ENCODE data around the gene MPPED1.

Gene MPPED1

GRCh38 chr22:43390166-43390565 is 21.6 kb upstream of the MPPED1 start:
- H3K4me1 ChIP-seq (ENCODE audit: control insufficient read depth, insufficient read depth, low read depth, low read length): peaks cover 8% of the 10 kb centered on the region
- peaks cover 38 to 53% of the 10 kb centered on the region in 2 experiments for H3K27me3 ChIP-seq (ENCODE audit: control insufficient read depth in 1 of 2, insufficient read depth in 1 of 2, low read length in 2 of 2)
- no peak overlapping the region for H2BK120ac ChIP-seq (ENCODE audit: low read depth, low read length)
- H4K8ac ChIP-seq (ENCODE audit: low read length): no peak overlapping the region
- no peak overlapping the region for H3K4me2 ChIP-seq (ENCODE audit: low read length, poor library complexity, severe bottlenecking)
- no peak overlapping the region for H3K14ac ChIP-seq (ENCODE audit: low read length in 2 of 2)
- no peak for DNase-seq
- H3K27ac ChIP-seq (ENCODE audit: low read length, poor library complexity, severe bottlenecking): no peak overlapping the region
- H3K36me3 ChIP-seq (ENCODE audit: control insufficient read depth in 1 of 2, insufficient read depth in 2 of 2, low read depth in 1 of 2, low read length in 2 of 2): no peaks in the 10 kb centered on the region
- H3K9ac ChIP-seq (ENCODE audit: low read length): no peak overlapping the region
- H3K18ac ChIP-seq (ENCODE audit: low read depth in 1 of 2, low read length in 2 of 2): no peak overlapping the region
- WGBS: 76% methylated on average over 2 of the region's 3 CpGs
- H3K9me3 ChIP-seq (ENCODE audit: control insufficient read depth, low read length): peaks cover 3% of the 10 kb centered on the region
- H3K23ac ChIP-seq (ENCODE audit: low read length in 2 of 2): no peak overlapping the region
- no peak overlapping the region for H2AFZ ChIP-seq (ENCODE audit: low read depth, low read length)
- no peak overlapping the region for H2AK5ac ChIP-seq (ENCODE audit: low read length, severe bottlenecking)
- H3K4me3 ChIP-seq (ENCODE audit: insufficient read depth in 1 of 2, low read depth in 1 of 2, low read length in 2 of 2): no peak overlapping the region
- H2BK5ac ChIP-seq (ENCODE audit: low read depth, low read length, poor library complexity, severe bottlenecking): no peak overlapping the region
- no peaks in the 10 kb centered on the region for H3K79me1 ChIP-seq (replicated peaks; ENCODE audit: low read length, poor library complexity, severe bottlenecking)
- H2BK15ac ChIP-seq (ENCODE audit: low read depth, poor library complexity, severe bottlenecking): no peak overlapping the region
- H4K91ac ChIP-seq (ENCODE audit: low read length): no peak overlapping the region
- no peak overlapping the region for H2BK12ac ChIP-seq (ENCODE audit: low read length in 2 of 2)
- H3K4ac ChIP-seq (ENCODE audit: low read depth in 1 of 2, low read length in 2 of 2): no peak overlapping the region

- Histone ChIP-seq H2BK5ac (ENCODE audit: low read depth, low read length, poor library complexity, severe bottlenecking) (no peak overlapping the region), H3K9ac (ENCODE audit: low read length) (no peak overlapping the region), H3K4me2 (ENCODE audit: low read length, poor library complexity, severe bottlenecking) (no peak overlapping the region), H3K23ac (ENCODE audit: low read length in 2 of 2) (no peak overlapping the region), H2AFZ (ENCODE audit: low read depth, low read length) (no peak overlapping the region), H3K4me3 (ENCODE audit: insufficient read depth in 1 of 2, low read depth in 1 of 2, low read length in 2 of 2) (no peak overlapping the region), H2BK120ac (ENCODE audit: low read depth, low read length) (no peak overlapping the region), H3K36me3 (ENCODE audit: control insufficient read depth in 1 of 2, insufficient read depth in 2 of 2, low read depth in 1 of 2, low read length in 2 of 2) (no peaks in the 10 kb centered on the region), H2BK12ac (ENCODE audit: low read length in 2 of 2) (no peak overlapping the region), H3K9me3 (ENCODE audit: control insufficient read depth, low read length) (peaks cover 3% of the 10 kb centered on the region), H2AK5ac (ENCODE audit: low read length, severe bottlenecking) (no peak overlapping the region), H3K27ac (ENCODE audit: low read length, poor library complexity, severe bottlenecking) (no peak overlapping the region), H2BK15ac (ENCODE audit: low read depth, poor library complexity, severe bottlenecking) (no peak overlapping the region), H4K91ac (ENCODE audit: low read length) (no peak overlapping the region), H3K4ac (ENCODE audit: low read depth in 1 of 2, low read length in 2 of 2) (no peak overlapping the region), H3K14ac (ENCODE audit: low read length in 2 of 2) (no peak overlapping the region), H4K8ac (ENCODE audit: low read length) (no peak overlapping the region), H3K18ac (ENCODE audit: low read depth in 1 of 2, low read length in 2 of 2) (no peak overlapping the region), H3K4me1 (ENCODE audit: control insufficient read depth, insufficient read depth, low read depth, low read length) (peaks cover 2% of the 10 kb centered on the region), H3K79me1 (replicated peaks; ENCODE audit: low read length, poor library complexity, severe bottlenecking) (no peaks in the 10 kb centered on the region), H3K27me3 (ENCODE audit: control insufficient read depth in 1 of 2, insufficient read depth in 1 of 2, low read length in 2 of 2) (peaks cover 37 to 52% of the 10 kb centered on the region in 2 experiments)
- WGBS: 60% methylated on average over 4 of the region's 4 CpGs
- DNase-seq: no peak
These were observed 20.9 kb upstream of the MPPED1 start for GRCh38 chr22:43390872-43391271.

GRCh38 chr22:43391306-43391705 is 20.5 kb upstream of the MPPED1 start:
- Histone ChIP-seq H3K4me2 (ENCODE audit: low read length, poor library complexity, severe bottlenecking) (no peak overlapping the region), H3K23ac (ENCODE audit: low read length in 2 of 2) (no peak overlapping the region), H2BK12ac (ENCODE audit: low read length in 2 of 2) (no peak overlapping the region), H2AFZ (ENCODE audit: low read depth, low read length) (no peak overlapping the region), H2BK15ac (ENCODE audit: low read depth, poor library complexity, severe bottlenecking) (no peak overlapping the region), H3K14ac (ENCODE audit: low read length in 2 of 2) (no peak overlapping the region), H2BK5ac (ENCODE audit: low read depth, low read length, poor library complexity, severe bottlenecking) (no peak overlapping the region), H3K79me1 (replicated peaks; ENCODE audit: low read length, poor library complexity, severe bottlenecking) (no peaks in the 10 kb centered on the region), H4K8ac (ENCODE audit: low read length) (no peak overlapping the region), H3K9ac (ENCODE audit: low read length) (no peak overlapping the region), H3K4me3 (ENCODE audit: insufficient read depth in 1 of 2, low read depth in 1 of 2, low read length in 2 of 2) (no peak overlapping the region), H3K9me3 (ENCODE audit: control insufficient read depth, low read length) (peaks cover 3% of the 10 kb centered on the region), H3K4me1 (ENCODE audit: control insufficient read depth, insufficient read depth, low read depth, low read length) (peaks cover 2% of the 10 kb centered on the region), H2AK5ac (ENCODE audit: low read length, severe bottlenecking) (no peak overlapping the region), H2BK120ac (ENCODE audit: low read depth, low read length) (no peak overlapping the region), H3K18ac (ENCODE audit: low read depth in 1 of 2, low read length in 2 of 2) (no peak overlapping the region), H3K36me3 (ENCODE audit: control insufficient read depth in 1 of 2, insufficient read depth in 2 of 2, low read depth in 1 of 2, low read length in 2 of 2) (no peaks in the 10 kb centered on the region), H3K4ac (ENCODE audit: low read depth in 1 of 2, low read length in 2 of 2) (no peak overlapping the region), H3K27me3 (ENCODE audit: control insufficient read depth in 1 of 2, insufficient read depth in 1 of 2, low read length in 2 of 2) (peaks cover 35 to 52% of the 10 kb centered on the region in 2 experiments), H3K27ac (ENCODE audit: low read length, poor library complexity, severe bottlenecking) (no peak overlapping the region), H4K91ac (ENCODE audit: low read length) (no peak overlapping the region)
- WGBS: 66% methylated on average over 3 of the region's 3 CpGs
- DNase-seq: no peak

- Histone ChIP-seq H3K36me3 (ENCODE audit: control insufficient read depth in 1 of 2, insufficient read depth in 2 of 2, low read depth in 1 of 2, low read length in 2 of 2) (no peaks in the 10 kb centered on the region), H3K4me3 (ENCODE audit: insufficient read depth in 1 of 2, low read depth in 1 of 2, low read length in 2 of 2) (no peak overlapping the region), H2AK5ac (ENCODE audit: low read length, severe bottlenecking) (no peak overlapping the region), H3K23ac (ENCODE audit: low read length in 2 of 2) (no peak overlapping the region), H3K18ac (ENCODE audit: low read depth in 1 of 2, low read length in 2 of 2) (no peak overlapping the region), H3K4me2 (ENCODE audit: low read length, poor library complexity, severe bottlenecking) (no peak overlapping the region), H3K27me3 (ENCODE audit: control insufficient read depth in 1 of 2, insufficient read depth in 1 of 2, low read length in 2 of 2) (peaks cover 24 to 46% of the 10 kb centered on the region in 2 experiments), H3K9ac (ENCODE audit: low read length) (no peak overlapping the region), H2AFZ (ENCODE audit: low read depth, low read length) (no peak overlapping the region), H3K79me1 (replicated peaks; ENCODE audit: low read length, poor library complexity, severe bottlenecking) (no peaks in the 10 kb centered on the region), H3K4ac (ENCODE audit: low read depth in 1 of 2, low read length in 2 of 2) (no peak overlapping the region), H2BK120ac (ENCODE audit: low read depth, low read length) (no peak overlapping the region), H3K4me1 (ENCODE audit: control insufficient read depth, insufficient read depth, low read depth, low read length) (peaks cover 2% of the 10 kb centered on the region), H2BK12ac (ENCODE audit: low read length in 2 of 2) (no peak overlapping the region), H3K27ac (ENCODE audit: low read length, poor library complexity, severe bottlenecking) (no peak overlapping the region), H2BK5ac (ENCODE audit: low read depth, low read length, poor library complexity, severe bottlenecking) (no peak overlapping the region), H4K91ac (ENCODE audit: low read length) (no peak overlapping the region), H4K8ac (ENCODE audit: low read length) (no peak overlapping the region), H2BK15ac (ENCODE audit: low read depth, poor library complexity, severe bottlenecking) (no peak overlapping the region), H3K14ac (ENCODE audit: low read length in 2 of 2) (no peak overlapping the region), H3K9me3 (ENCODE audit: control insufficient read depth, low read length) (peaks cover 3% of the 10 kb centered on the region)
- DNase-seq: no peak
- WGBS: 81% methylated on average over 9 of the region's 9 CpGs
These were observed 19.3 kb upstream of the MPPED1 start for GRCh38 chr22:43392385-43392989.
